Stimulated activated CD8-positive, alpha-beta memory T cell treated with anti-CD3 and anti-CD28 coated beads, Interleukin-2, amount 100 ng/mL, for 1 hour (primary cell): ENCODE data around the gene ITGB2.
"Not testable (repeated sequence)": the region's sequence is repeated elsewhere in the genome, so short reads cannot be mapped to it uniquely, and the experiment has no call there.

ENCODE experiments used
- DNase-seq, 2 donors: peaks; one replicate each; pipeline ENCODE4 v3.0.0-alpha.2; 2020; ENCODE audit warnings: low read depth in 2 of 2

The ITGB2 gene

DNA sequence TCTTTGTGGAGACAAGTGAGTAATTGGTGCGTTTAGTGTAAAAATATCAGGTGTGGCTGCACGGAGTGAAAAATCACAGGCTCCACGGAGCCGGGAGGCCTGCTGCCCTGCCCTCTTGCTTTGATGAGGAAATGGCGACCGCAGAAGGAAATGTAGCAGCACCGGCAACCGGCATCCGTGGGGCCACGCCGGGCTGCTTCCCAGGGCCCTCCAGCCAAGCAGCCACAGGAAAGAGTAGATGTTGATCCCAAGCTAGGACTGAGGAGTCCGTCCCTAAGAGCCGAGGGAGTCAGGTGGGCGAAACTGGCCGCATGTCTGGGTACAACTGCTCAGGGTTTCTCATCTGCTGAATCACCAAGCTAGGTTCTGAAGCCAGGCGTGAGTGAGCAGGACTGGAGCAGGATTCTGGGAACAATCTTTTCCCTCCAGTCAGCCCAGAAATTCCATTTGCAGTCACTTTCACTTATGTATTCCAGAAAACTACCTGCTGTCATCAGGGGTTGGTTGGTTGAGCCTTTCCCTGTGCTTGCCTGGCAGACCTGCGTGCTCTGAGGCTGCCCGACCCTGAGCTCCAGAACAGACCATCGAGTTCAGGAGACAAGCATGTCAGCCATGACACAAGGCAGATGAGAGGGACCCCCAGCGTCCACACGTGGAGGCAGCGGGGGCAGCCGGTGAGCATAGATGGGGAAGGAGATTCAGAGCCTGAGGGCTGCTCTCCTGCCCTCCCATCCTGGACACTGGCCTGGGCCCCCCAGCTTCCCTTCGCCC is 5.8 kb upstream of the ITGB2 start:
- DNase-seq, result no peak

DNA sequence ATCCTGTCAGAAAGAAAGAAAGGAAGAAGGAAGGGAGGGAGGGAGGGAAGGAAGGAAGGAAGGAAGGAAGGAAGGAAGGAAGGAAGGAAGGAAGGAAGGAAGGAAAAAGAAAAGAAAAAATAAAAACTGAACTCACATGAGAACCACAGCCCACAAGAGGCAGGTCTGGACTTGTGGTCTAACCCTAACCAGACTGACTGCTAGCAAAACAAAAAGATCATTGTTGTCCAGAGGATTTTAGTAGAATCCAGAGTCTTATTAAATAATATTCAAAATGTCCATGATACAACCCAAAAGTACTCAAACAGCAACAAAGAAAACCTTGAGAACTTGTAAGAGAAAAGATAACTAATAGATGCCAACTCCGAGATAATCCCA is 4.7 kb upstream of the ITGB2 start:
- no peak for DNase-seq

GRCh38 chr21:44924606-44925377 is 4.1 kb upstream of the ITGB2 start:
- no peak for DNase-seq

- DNase-seq, result no peak
Observed at GRCh38 chr21:44923480-44924084, 2.9 kb upstream of the ITGB2 start.

GRCh38 chr21:44921928-44922327 is 1.2 kb upstream of the ITGB2 start:
- DNase-seq, result no peak

DNA sequence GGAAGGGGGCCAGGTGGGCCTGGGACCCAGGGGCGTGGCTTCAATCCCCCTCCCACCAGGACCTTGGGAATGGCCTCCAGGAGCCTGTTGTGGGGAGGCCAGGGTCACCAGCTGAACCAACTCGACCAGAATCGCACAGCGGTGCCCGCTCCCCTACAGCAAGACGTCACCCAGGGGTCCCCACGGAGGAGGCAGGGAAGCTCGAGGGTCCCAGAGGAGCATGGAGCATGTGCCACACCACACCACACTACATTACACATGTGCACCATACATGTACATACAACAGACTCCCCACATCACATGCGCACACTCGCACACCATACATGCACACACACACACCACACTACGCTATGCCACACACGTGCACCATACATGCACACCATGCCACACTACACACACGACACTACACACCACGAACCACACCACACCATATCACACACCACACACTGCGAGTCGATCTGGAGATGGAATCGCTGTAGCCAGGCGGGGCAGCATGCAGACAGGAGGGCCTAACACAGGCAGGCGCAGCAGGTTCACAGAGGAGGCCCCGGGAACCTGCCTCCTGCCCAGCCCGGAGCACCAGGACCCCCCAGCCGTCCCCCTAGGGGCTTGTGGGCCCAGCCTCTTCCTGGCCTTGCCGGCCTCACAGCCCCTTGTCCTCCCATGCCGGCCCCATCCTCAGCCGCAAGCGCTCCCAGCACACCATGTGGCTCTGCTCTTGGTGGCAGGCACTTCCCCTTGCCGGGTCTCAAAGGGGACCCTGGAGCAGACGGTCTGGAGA is 596 bp downstream of the ITGB2 start:
- no peak for DNase-seq

DNA sequence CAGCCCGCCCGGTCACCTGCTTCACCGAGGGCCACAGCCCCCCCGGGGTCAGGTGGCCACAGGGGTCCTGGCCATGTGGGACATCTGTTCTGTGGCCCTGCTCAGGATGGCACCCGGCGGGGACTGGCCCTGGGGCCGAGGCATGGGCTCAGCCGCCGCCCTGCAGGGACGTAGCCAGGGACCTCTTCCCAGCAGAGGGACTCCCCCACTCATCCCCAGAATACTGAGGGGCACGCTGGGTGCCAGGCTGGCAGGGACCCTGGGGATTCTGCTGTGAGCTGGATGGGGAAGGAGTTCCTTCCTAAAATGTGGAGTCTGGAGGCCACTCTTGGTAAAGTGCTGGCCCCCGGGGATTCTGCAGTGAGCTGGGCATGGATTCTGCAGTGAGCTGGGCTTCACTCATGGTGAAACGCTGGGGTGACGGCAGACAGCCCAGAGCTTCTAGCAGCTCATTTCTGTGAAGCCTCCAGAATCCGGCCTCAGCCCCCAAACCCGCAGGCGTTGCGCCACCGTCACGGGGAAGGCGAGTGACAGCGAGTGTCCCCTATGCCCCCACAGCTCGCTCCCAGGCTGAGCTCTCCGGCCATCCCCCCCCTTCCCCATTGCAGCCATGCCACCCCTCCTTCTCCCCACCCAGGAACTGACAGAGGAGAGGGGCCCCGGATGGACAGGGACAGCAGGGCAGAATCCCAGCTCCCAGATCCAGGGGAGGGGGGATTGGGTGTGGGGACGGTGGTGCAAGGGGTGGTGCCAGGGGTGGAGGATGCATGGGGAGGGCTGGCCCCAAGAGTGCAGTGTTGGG is 1.4 kb downstream of the ITGB2 start:
- DNase-seq, result no peak

- DNase-seq, result no peak
Observed at GRCh38 chr21:44918581-44919033, 2.1 kb downstream of the ITGB2 start.

GRCh38 chr21:44918107-44918470 is 2.6 kb downstream of the ITGB2 start:
- DNase-seq, result no peak

GRCh38 chr21:44917446-44918106 is 3.1 kb downstream of the ITGB2 start:
- DNase-seq, result no peak

DNA sequence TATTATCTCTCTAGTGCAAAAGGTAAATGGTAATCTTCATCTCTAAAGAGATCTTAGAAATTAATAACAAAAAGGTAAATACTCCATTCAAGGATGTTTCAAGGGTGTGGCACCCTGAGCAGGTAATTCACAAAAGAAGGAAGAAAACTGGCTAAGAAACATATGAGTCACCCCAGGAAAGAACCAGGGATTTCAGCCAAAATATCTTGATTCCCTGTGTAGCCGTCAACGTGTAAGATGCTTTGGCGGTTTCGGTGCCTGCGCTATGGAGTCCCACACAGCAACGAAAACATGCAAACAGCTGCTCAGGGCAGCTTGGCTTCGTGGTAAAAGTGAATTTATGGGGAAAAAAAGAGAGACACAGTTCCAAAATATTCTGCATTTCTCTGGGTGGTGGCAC is 3.7 kb downstream of the ITGB2 start:
- DNase-seq, result no peak

- DNase-seq, result no peak
Observed at GRCh38 chr21:44914176-44914874, 6.4 kb downstream of the ITGB2 start.

DNA sequence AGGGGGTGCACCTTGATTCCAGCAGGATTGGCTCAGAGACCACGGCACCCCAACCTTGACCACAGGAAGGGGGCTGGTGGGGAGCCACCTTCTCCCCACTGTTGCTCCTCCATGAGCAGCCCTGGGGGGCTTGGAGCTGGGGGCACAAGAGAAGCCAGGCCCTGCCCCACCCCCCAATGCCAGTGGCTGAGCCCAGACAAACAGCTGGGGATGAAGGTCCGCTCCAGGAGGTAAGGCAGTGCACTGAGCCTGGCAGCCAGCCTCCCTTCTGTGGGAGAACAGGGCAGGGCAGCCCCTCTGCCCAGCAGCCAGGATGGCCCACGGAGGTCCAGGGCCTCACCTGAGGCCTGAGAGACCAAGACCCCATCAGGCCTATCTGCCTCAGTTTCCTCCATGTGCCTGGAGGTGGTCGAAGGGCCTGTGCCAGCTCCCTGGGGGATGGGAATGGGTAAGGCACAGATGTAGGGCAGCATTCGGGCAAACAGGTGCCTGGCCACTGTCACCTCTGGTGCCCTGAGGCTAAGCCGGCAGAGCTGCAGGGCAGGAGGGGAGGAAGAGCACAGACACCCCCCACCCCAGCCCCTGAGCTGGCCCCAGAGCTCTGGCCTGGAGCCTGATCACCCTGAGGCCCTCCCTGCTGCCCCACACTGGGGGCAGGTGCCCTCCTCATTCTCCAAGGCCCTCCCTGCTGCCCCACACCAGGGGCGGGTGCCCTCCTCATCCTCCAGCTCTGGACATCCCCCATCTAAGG is 7.1 kb downstream of the ITGB2 start:
- DNase-seq, result no peak

GRCh38 chr21:44912506-44913412 is 7.9 kb downstream of the ITGB2 start:
- not testable (repeated sequence) for DNase-seq

GRCh38 chr21:44912158-44912473 is 8.6 kb downstream of the ITGB2 start:
- no peak for DNase-seq

GRCh38 chr21:44911384-44912157 is 9.1 kb downstream of the ITGB2 start:
- DNase-seq, result peak in 1 of 2 donors; percentile 34

DNA sequence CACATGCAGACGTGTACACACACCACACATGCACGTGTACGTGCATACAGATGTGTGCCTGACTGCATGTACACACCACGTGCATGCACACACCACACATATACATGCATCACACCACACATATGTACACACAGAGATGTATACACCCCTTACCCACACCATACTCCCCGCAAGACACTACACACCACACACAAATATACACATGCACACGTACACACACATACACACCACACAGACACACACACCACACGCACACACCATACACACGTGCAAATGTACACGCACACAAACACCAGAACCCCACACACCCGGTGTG is 9.7 kb downstream of the ITGB2 start:
- no peak for DNase-seq
